HG02610 (cell line): Measurements from ENCODE around the gene TSPEAR.

Experiments
- ATAC-seq: cut with Tn5 transposase; IDR thresholded peaks from one replicate; pipeline ENCODE4 v1.9.1; 2021; ENCODE audit warnings: mild to moderate bottlenecking, moderate library complexity; ENCODE audit not compliant: unreplicated experiment

The TSPEAR gene

DNA sequence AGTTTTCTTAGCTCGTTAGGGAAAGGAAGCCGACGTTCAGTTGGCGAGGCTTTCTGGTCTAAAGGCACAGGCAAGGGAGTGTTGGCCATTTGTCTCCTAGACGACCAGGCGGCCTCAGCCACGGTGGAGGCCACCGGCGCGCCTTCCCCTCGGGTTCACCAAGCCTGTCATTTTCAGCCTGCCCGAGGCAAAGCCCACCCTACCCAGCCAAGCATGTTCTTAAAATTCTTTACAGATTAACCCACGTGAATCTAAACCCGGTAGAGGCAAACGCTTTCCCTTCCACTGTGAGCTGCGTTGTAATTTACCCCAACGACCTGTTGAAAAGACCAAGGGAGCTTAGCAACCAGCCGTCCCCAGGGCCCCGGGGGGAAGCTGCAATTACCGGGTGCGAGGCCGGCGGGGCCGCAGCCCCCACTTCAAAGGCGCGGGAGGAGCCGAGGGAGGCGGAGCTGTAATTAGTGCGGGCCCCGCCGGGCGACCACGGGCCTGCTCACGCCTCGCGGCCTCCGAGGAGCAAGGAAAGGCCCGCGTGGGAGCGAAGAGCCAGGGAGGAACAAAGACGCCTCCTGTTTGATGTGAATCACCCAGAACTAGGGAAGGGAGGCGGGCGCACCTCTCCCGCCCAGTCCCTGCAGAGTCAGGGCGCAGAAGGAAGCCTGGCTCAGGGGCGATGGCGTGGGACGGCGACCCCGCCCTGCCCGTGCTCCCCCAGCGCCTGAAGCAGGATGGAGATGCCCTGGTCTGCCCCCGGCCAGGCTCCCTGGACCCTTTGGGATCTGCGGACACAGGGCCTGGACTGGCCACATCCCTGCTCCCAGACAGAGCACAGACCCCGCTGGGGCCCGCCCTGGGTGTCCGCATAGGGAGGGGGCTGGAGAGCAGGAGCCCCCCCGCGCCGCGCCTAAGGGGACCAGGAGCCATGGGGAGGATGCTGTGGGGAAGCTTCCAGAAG is 12.1 kb upstream of the TSPEAR start:
- ATAC-seq, result no peak

- ATAC-seq, result no peak
Observed at GRCh38 chr21:44722731-44723130, 11.4 kb upstream of the TSPEAR start.

DNA sequence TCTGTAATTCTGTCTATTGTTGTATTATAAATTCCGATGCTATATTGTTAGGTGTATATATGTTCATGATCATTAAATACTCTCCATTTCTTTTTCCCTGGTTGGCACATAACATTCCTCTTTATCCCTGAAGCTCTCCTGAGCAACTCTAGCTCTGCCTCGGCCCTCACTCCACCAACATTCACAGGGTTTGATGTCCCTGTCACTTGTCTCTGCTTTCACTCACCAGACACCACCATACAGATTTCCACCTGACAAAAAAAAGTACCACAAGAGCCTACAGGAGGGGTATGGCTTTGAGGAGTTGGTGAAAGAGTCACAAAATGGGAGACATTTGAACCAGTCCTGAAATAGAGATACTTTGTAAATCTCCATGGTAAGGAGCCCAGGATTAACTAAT is 8.8 kb upstream of the TSPEAR start:
- no peak for ATAC-seq

DNA sequence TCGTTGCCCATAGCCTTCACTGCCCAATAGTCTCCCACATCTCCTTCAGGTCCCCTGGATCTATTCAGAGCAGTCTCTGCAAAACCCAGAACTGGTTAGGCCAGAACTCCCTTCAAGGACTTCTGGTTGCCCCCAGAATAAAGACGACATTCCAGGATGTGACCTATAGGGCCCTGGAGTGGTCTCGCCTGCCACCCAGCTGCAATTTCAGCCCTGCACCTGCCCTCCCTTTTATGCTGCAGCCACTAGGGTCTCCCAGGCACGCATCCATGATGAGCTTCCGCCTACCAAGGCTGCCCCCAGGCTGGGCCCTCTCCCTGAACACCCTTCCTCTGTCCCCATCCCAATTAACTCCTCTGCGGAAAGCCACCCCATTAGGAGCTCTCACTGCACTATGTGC is 7.2 kb upstream of the TSPEAR start:
- no peak for ATAC-seq

- no peak for ATAC-seq
Observed at GRCh38 chr21:44718093-44718492, 6.7 kb upstream of the TSPEAR start.

DNA sequence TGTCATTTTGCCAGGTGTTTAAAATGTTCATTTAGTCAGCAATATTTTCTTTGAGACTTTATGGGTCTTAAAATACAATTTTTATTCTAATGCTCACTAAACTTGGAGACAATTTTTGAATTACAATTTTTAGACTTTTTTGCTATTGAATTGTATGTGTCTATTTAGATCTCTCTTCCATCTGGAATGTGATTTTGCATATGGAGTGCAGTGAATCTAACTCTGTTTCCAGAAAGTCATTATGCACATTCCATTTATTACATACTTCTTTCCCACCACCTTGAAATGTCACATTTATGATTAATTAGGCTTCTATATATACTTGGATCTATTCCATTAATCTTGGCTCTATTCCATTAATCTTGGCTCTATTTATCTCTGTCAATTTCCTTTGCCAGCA is 5.6 kb upstream of the TSPEAR start:
- ATAC-seq, result no peak

GRCh38 chr21:44714905-44715304 is 3.5 kb upstream of the TSPEAR start:
- no peak for ATAC-seq

DNA sequence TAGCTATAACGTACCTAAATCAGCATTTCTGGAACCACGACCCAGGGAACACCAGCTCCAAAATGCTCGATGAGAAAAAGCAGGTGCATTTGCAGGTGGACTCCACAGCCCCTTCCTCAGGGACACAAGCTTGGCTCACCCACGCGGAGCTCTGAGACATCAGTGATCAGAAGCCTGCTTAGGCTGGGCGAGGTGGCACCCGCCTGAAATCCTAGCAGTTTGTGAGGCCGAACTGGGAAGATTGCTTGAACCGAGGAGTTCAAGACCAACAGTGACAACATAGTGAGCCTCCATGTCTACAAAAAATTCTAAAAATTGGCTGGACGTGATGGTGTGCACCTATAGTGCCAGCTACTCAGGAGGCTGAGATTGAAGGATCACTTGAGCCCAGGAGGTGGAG is 2.5 kb upstream of the TSPEAR start:
- no peak for ATAC-seq

DNA sequence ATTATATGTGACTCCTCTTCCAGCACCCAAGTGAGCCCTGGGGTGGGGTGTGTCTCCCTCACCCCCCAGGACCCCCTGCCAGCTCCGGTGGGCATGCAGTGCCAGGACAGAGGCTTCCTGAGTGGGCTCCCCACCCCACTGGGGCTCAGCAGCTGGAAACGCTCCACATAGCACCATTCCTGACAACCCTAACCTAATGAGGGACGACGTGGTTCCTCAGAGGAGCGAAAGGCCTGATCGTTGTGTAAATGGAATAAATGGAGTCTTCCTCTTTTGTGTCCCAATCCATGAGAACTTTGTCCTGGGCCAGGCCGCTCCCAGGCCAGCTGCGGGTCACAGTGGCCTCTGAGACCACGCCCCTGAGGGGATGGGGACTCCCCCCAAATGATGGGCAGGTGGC is 1.8 kb upstream of the TSPEAR start:
- no peak for ATAC-seq

DNA sequence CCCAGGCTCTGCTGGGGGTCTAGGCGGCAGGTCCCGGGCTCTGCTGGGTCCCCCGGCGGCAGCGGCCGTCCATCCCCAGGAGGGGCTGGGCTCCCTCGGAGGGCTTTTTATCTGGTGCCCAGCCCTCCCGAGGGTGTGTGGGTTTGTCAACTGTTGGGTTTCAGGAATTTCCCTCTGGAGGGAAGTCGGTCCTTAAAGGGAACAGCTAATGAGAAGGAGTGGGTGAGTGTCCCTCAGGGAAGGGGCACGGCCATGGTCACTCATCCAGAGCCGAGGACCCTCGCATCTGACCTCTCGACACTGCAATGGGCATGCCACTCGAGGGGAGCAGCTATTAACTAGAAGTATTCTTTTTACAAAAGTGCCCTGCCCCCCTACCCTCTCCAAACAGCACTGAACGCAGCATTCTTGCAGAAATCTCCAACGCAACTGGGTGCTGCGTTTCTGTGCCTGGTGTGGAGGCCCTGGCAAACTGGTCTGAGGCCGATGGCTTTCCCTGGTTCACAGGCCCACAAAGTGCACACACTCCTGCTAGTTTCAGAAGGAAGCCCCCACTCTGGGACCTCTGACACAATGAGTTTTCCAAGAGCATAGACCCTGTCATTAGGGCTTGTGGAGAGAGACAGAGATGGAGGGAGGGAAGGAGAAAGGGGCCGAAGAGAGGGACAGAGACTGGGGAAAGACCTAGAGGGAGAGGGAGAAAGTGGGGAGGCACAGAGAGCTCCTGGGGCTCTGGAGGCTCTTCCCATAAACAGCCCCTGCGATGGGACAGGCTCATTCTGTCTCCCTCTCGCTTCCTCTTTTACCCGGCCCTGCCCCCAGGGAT is 1.0 kb upstream of the TSPEAR start:
- ATAC-seq, result no peak

GRCh38 chr21:44710756-44711326 is 531 bp downstream of the TSPEAR start:
- no peak for ATAC-seq

- no peak for ATAC-seq
Observed at GRCh38 chr21:44710294-44710665, 1.1 kb downstream of the TSPEAR start.

- ATAC-seq, result no peak
Observed at GRCh38 chr21:44709426-44710293, 1.7 kb downstream of the TSPEAR start.

GRCh38 chr21:44708866-44709425 is 2.4 kb downstream of the TSPEAR start:
- no peak for ATAC-seq

DNA sequence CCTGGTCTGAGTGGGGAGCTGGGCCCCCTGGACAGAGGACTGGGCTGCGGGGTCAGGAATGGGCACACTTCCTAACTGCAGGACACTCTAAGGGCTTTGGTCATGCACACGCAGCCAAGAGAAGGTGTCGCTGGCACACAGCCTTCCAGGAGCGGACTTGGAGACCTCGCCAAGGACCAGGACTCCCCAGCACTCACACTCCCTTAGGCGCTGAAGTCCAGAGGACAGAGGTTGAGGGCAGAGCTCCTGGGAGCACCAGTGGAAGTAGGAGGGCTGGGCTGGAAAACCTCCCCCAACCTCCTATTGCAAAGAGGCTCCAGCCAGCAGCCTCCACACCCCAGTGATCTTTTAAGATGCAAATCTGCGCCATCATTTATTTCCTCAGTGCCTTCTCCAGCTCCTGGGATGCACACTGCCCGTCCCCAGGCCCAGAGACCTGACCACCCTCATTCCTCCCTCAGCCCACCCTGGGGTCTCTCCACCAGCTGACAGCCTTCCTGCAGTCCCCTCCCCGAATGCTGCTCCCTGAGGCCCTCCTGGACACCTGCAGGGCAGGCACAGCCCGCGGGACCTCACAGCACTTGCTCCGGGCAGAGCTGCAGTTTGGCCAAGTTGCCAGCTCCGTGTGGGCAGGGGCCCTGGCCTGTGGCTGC is 3.0 kb downstream of the TSPEAR start:
- no peak for ATAC-seq

- no peak for ATAC-seq
Observed at GRCh38 chr21:44706706-44707581, 4.4 kb downstream of the TSPEAR start.

- ATAC-seq, result no peak
Observed at GRCh38 chr21:44706026-44706705, 5.2 kb downstream of the TSPEAR start.

- ATAC-seq, result no peak
Observed at GRCh38 chr21:44704636-44705001, 6.8 kb downstream of the TSPEAR start.
